Mammary epithelial cell (primary cell): ENCODE measurements around the gene REEP2.

Experiments
- EZH2 ChIP-seq: IDR thresholded peaks from 2 replicates; pipeline ENCODE4 v1.6.1; 2012; ENCODE audit warnings: low read length, inconsistent platforms, borderline replicate concordance
- TF ChIP-seq, protein P1 (sequence below), 2 donors: IDR thresholded peaks in 1 of 2; conservative IDR thresholded peaks in 1 of 2; 2 replicates each; pipeline ENCODE4 v1.5.1; 2011 to 2012; ENCODE audit warnings: inconsistent platforms in 2 of 2, low read length in 2 of 2, mild to moderate bottlenecking in 2 of 2, control low read depth in 1 of 2, low read depth in 1 of 2; ENCODE audit not compliant: insufficient read depth in 1 of 2; ENCODE audit errors: extremely low read depth in 1 of 2

- TF ChIP-seq, protein P1, sequence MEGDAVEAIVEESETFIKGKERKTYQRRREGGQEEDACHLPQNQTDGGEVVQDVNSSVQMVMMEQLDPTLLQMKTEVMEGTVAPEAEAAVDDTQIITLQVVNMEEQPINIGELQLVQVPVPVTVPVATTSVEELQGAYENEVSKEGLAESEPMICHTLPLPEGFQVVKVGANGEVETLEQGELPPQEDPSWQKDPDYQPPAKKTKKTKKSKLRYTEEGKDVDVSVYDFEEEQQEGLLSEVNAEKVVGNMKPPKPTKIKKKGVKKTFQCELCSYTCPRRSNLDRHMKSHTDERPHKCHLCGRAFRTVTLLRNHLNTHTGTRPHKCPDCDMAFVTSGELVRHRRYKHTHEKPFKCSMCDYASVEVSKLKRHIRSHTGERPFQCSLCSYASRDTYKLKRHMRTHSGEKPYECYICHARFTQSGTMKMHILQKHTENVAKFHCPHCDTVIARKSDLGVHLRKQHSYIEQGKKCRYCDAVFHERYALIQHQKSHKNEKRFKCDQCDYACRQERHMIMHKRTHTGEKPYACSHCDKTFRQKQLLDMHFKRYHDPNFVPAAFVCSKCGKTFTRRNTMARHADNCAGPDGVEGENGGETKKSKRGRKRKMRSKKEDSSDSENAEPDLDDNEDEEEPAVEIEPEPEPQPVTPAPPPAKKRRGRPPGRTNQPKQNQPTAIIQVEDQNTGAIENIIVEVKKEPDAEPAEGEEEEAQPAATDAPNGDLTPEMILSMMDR (conservative IDR thresholded peaks at IDR 0.05 in 1 of 2, IDR thresholded peaks at IDR 0.05 in 1 of 2; ENCODE audit: extremely low read depth in 1 of 2, insufficient read depth in 1 of 2, low read depth in 1 of 2, low read length in 2 of 2) = no peak
- TF ChIP-seq EZH2 = no peak
These were observed 16.5 kb downstream of the REEP2 start for GRCh38 chr5:138455232-138455930.
